Vagina (tissue), 2 donors: ENCODE data around the gene FAAP20. TPM values are rescaled to one million over a fixed set of nuclear protein-coding genes. Genes with fewer than 3 reads are reported as not detected.

Experiments
- DNase-seq, 2 donors: peaks; one replicate each; pipeline ENCODE4 v3.0.0-alpha.2; 2017; ENCODE audit errors: extremely low spot score in 2 of 2
- H3K27ac ChIP-seq: fragments of 200-600 bp; sonication (generic); one replicate; pipeline ENCODE4 v1.5.1; 2019
- H3K27me3 ChIP-seq: fragments of 200-600 bp; sonication (generic); one replicate; pipeline ENCODE4 v1.5.1; 2019
- H3K36me3 ChIP-seq, 2 donors: fragments of 200-600 bp; sonication (generic); one replicate each; pipeline ENCODE4 v1.5.1; 2017 to 2019
- H3K4me1 ChIP-seq: fragments of 200-600 bp; sonication (generic); one replicate; pipeline ENCODE4 v1.5.1; 2019
- H3K4me3 ChIP-seq, 2 donors: fragments of 200-600 bp; sonication (generic); 1 replicate in 1 of 2; 2 replicates in 1 of 2; pipeline ENCODE4 v1.5.1; 2016 to 2019
- H3K9me3 ChIP-seq: fragments of 200-600 bp; sonication (generic); one replicate; pipeline ENCODE4 v1.5.1; 2019
- POLR2A ChIP-seq, 2 donors: fragments of 450-650 bp; IDR thresholded peaks; one replicate each; pipeline ENCODE4 v1.6.1; 2017; ENCODE audit warnings: antibody characterized with exemption in 2 of 2, mild to moderate bottlenecking in 2 of 2, moderate library complexity in 2 of 2
- POLR2AphosphoS5 ChIP-seq, 2 donors: sonication (generic); formaldehyde crosslinking; IDR thresholded peaks; one replicate each; pipeline ENCODE4 v1.9.0; 2017; ENCODE audit warnings: antibody characterized with exemption in 2 of 2, mild to moderate bottlenecking in 2 of 2, low read depth in 1 of 2; ENCODE audit not compliant: insufficient read depth in 1 of 2
- intact Hi-C: fragments of 100-400 bp; cut with DNase I; formaldehyde crosslinking; loops from one replicate; pipeline ENCODE4 v1.15.1; 2023
- total RNA-seq: library from RNA; depleted of rRNA; stranded (reverse); fragments of >200 nt; gene quantifications from one replicate; pipeline ENCODE4 v1.2.3, GENCODE V29; 2016
- TF ChIP-seq, protein P1 (sequence below), 3 experiments: fragments of 450-650 bp in 2 of 3; fragments of 200-600 bp in 1 of 3; sonication (generic) in 1 of 3; IDR thresholded peaks; one replicate each; pipeline ENCODE4 v1.5.1; 2017 to 2019; ENCODE audit warnings: antibody characterized with exemption in 3 of 3, mild to moderate bottlenecking in 2 of 3, moderate library complexity in 2 of 3

The FAAP20 gene
- total RNA-seq, 1 donor from 2014 or later: 92.3 TPM

DNA sequence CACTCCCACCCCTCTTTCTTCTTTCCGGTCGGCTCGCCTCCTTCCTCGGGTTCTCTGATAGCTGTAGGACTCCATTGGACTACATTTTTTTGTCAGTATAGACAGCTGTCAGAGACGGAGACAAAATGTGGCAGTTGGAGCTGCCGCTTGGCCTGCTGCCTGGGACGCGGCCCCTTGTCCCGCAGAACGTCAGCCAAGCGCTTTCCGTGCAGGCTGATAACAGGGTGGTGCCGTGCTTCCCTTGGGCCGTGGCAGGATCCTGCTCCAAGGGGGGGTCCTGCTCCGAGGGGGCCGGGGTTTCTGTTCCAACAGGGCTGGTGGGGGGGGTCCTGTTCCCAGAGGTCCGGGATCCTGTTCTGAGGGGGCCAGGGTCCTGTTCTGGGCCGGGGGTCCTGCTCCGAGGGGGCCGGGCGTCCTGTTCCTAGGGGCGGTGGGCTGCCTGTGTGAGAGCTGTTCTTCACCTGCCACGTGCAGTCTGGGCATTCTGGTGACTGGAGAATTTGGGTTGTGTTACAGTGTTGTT is 38.4 kb upstream of the FAAP20 start:
- Histone ChIP-seq H3K9me3 (no peaks in the 10 kb centered on the region), H3K27ac (peak overlapping the region; percentile 96), H3K36me3 (no peaks in the 10 kb centered on the region), H3K4me3 (peak overlapping the region; percentile 60 to 63), H3K4me1 (peaks cover 87% of the 10 kb centered on the region), H3K27me3 (no peaks in the 10 kb centered on the region)
- TF ChIP-seq POLR2A (IDR thresholded peaks at IDR 0.05): no peak
- no peak for TF ChIP-seq POLR2AphosphoS5 (IDR thresholded peaks at IDR 0.05; ENCODE audit: insufficient read depth in 1 of 2, low read depth in 1 of 2)
- TF ChIP-seq, protein P1, sequence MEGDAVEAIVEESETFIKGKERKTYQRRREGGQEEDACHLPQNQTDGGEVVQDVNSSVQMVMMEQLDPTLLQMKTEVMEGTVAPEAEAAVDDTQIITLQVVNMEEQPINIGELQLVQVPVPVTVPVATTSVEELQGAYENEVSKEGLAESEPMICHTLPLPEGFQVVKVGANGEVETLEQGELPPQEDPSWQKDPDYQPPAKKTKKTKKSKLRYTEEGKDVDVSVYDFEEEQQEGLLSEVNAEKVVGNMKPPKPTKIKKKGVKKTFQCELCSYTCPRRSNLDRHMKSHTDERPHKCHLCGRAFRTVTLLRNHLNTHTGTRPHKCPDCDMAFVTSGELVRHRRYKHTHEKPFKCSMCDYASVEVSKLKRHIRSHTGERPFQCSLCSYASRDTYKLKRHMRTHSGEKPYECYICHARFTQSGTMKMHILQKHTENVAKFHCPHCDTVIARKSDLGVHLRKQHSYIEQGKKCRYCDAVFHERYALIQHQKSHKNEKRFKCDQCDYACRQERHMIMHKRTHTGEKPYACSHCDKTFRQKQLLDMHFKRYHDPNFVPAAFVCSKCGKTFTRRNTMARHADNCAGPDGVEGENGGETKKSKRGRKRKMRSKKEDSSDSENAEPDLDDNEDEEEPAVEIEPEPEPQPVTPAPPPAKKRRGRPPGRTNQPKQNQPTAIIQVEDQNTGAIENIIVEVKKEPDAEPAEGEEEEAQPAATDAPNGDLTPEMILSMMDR (IDR thresholded peaks at IDR 0.05): no peak
- DNase-seq: no peak
- intact Hi-C loops: loop anchor here (5.0 kb wide), 2 partner anchors 36 to 39 kb away; no protein-coding TSS in a partner anchor

DNA sequence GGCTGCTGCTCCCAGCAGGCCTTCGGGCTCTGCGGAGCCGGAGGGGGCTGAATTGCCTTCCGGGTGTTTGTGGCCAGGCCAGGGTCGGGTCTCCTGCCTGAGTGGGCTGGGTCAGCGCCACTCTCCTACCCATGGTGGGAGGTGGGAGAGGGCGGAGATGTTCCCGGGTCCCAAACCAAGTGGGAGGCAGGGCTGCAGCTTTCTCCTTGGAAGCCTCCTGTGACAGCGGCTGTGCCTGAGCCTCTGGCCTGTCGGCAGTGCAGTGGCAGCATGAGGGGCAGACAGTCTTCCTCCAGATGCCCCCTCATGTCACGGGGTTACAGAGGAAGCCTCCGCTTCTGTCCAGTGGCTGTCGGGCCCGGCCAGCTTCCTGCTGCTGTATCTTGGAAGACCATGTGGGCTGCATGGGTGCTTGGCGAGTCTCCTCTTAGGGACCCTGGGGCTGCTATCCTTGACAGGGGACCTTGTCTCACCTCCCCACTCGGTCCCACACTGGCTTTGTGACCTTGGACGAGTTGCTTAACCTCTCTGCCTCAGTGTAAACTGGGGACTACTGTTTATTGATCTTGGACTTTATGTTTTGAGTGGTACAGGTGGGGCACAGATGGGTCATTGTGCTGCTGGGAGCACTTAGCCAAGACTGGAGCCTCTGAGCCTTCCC is 37.8 kb upstream of the FAAP20 start:
- H3K27ac ChIP-seq: peak overlapping the region; percentile 96
- H3K4me1 ChIP-seq: peaks cover 81% of the 10 kb centered on the region
- intact Hi-C loops: loop anchor here (5.0 kb wide), 2 partner anchors 35 to 40 kb away; no protein-coding TSS in a partner anchor
- TF ChIP-seq, protein P1 (IDR thresholded peaks at IDR 0.05): no peak
- TF ChIP-seq POLR2AphosphoS5 (IDR thresholded peaks at IDR 0.05; ENCODE audit: insufficient read depth in 1 of 2, low read depth in 1 of 2): peak in 1 of 2 donors; percentile 11
- H3K36me3 ChIP-seq: no peaks in the 10 kb centered on the region
- H3K4me3 ChIP-seq: peak overlapping the region; percentile 60 to 63
- no peak for DNase-seq
- no peaks in the 10 kb centered on the region for H3K27me3 ChIP-seq
- no peaks in the 10 kb centered on the region for H3K9me3 ChIP-seq

DNA sequence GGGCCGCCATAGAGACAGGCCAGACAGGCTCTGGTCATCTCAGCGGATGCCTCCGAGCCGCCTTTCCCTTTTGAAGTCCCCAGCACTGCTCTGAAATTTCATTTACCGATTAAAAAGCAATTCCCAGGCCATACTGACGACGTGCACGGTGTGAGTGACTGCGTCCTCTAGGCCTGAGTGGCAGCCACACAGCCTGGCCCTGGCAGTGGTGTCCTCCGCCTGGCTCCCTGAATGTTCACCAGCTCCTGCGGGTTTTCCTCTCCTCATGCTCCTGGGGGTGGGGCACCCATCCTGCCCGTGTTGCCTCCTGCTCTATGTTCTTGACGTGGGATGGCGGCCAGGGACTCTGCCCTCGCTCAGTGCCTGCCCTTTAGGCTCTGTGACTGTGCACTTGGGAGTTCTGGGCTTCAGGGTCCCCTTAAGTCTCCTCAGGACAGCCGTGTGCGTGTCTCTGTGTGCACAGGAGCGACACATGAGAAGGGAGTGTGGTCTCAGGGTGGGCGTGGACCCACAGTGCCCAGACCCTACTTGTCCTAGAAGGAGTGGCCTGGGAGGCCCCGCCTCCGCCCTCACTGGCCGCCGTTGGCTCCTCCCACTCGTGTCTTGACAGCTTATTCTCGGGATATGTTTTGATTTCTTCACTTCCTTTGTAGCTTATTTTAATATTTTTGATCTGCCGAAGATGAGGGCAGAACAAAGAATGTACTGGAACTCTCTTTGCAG is 37.1 kb upstream of the FAAP20 start:
- peak overlapping the region; percentile 60 to 63 for H3K4me3 ChIP-seq
- no peaks in the 10 kb centered on the region for H3K27me3 ChIP-seq
- H3K27ac ChIP-seq: peak overlapping the region; percentile 96
- H3K36me3 ChIP-seq: no peaks in the 10 kb centered on the region
- no peaks in the 10 kb centered on the region for H3K9me3 ChIP-seq
- peaks cover 77% of the 10 kb centered on the region for H3K4me1 ChIP-seq
- intact Hi-C loops: loop anchor here (5.0 kb wide), 2 partner anchors 34 to 41 kb away; no protein-coding TSS in a partner anchor
- DNase-seq: peak in 1 of 2 donors; percentile 95
- TF ChIP-seq, protein P1 (IDR thresholded peaks at IDR 0.05): no peak
- TF ChIP-seq POLR2A (IDR thresholded peaks at IDR 0.05) (peak in 1 of 2 donors; percentile 35), POLR2AphosphoS5 (IDR thresholded peaks at IDR 0.05; ENCODE audit: insufficient read depth in 1 of 2, low read depth in 1 of 2) (peak; percentile 70 to 79)

DNA sequence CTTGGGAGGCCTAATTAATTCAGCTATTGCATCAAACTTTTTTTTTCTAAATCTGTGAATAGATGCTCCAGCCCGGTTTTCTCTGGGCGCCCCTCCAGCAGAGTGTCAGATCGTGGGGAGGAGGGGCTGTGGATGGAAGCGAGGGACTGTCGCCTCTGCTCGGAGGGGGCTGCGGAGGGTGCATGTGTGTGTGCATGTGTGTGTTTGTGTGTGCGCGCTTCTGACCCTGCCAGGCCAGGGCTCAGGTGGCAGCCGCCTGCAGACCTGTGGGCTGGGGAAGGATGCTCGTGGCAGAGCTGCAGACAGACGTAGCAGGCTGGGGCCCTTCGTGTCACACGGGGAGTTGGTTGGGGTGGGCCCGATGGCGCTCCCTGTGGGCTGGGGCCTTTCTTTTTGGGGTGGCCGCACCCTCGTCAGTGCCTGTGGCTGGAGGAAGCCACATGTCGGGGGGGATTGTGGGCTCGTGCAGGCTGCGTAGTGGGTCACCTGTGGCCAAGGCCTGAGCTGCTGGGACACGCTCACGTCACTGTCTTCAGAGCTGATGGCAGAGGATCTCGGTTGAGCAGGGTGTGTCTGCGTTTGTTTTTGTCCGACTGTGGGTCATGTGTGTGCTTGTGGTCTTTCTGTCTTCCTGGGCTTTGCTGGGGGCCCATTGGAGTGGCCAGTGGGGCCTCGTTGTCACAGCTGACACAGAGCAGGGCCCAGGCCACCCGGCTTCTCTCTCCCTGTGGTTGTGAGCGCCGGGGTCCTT is 36.4 kb upstream of the FAAP20 start:
- no peak for TF ChIP-seq POLR2AphosphoS5 (IDR thresholded peaks at IDR 0.05; ENCODE audit: insufficient read depth in 1 of 2, low read depth in 1 of 2)
- TF ChIP-seq, protein P1 (IDR thresholded peaks at IDR 0.05): no peak
- TF ChIP-seq POLR2A (IDR thresholded peaks at IDR 0.05): no peak
- peaks cover 74% of the 10 kb centered on the region for H3K4me1 ChIP-seq
- no peaks in the 10 kb centered on the region for H3K27me3 ChIP-seq
- peak in 1 of 2 donors; percentile 87 for DNase-seq
- no peaks in the 10 kb centered on the region for H3K36me3 ChIP-seq
- intact Hi-C loops: loop anchor here (5.0 kb wide), 2 partner anchors 34 to 41 kb away; no protein-coding TSS in a partner anchor
- peak overlapping the region; percentile 60 to 63 for H3K4me3 ChIP-seq
- peak overlapping the region; percentile 96 for H3K27ac ChIP-seq
- H3K9me3 ChIP-seq: no peaks in the 10 kb centered on the region
